ENCODE data around the gene CFAP47.

CFAP47 gene

GRCh38 chrX:36241397-36241796 is 321.9 kb downstream of the CFAP47 start:
- DNase-seq (ENCODE audit: low read depth in 2 of 2), result no peak

DNA sequence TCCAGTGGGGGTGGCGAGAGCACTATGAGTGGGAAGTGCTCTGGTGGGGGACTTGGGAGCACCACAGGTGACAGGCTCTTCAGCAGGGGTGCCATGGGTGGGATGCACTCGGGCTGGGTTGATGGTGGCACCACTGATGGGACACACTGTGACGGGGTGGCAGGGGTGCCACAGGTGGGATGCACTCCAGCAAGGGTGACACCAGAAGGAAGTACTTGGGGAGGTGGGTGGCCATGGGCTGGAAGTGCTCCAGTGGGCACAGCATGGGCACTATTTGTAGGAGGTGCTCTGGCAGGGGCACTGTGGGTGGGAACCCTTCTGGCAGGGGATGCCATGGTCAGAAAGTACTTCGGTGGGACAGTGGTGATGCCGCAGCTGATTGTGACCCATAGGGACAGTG is 346.6 kb downstream of the CFAP47 start:
- no peak for DNase-seq (ENCODE audit: low read depth in 2 of 2)

- no peak for DNase-seq (ENCODE audit: low read depth in 2 of 2)
Observed at GRCh38 chrX:36310136-36310535, 390.6 kb downstream of the CFAP47 start.

DNA sequence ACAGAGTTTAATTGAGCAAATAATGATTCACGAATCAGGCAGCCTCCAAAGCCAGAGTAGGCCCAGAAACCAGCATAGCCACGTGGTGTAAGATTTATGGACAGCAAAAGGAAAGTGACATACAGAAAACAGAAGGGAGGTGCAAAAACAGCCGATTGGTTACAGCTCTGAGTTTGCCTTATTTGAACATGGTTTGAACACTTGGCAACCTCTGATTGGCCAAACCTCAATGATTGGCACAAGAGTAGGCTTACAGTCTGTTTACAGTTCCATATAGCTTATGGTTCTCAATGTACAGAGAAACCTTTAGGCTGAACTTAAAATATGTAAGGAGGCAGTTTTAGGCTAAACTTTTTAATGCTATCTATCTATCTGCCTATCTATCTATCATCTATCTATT is 394.8 kb downstream of the CFAP47 start:
- no peak for DNase-seq (ENCODE audit: low read depth in 2 of 2)

GRCh38 chrX:36334572-36334971 is 415.0 kb downstream of the CFAP47 start:
- no peak for DNase-seq (ENCODE audit: low read depth in 2 of 2)

DNA sequence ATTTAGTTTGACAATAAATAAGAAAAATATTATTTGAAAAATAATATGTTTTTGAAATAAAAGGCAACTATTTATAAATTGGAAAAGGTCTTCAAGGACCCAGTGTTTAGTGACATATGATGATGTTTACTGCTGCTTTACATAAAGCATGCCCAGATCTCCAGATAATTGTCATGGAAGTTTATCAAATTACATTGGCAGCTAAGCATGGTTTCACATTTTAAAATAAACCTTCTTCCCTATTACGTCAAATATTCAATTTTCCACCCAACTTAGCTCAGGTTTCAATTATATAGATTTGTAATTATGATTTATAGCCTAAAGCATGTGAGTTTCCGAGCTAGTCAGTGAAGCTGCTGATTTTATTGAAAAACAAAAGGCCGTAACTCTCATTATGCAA is 417.2 kb downstream of the CFAP47 start:
- no peak for DNase-seq (ENCODE audit: low read depth in 2 of 2)

DNA sequence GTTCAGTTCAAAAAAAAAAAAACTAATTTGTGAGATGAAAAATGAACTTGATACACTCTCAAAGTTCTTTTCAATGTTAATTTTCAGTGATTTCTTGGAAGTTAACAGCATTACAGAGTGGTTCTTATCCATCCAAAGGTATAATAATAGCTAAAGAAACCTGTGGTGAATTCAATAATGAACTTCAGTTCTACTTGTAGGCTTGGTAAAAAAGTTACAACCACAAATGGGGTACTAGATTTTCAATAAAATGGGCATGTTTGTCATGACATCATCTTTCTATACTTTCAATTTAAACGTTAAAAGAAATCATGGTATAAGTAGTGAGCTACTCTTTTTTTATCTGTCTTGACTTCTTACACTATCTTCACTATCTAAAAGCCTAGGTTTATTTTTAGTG is 424.8 kb downstream of the CFAP47 start:
- DNase-seq (ENCODE audit: low read depth in 2 of 2), result no peak

DNA sequence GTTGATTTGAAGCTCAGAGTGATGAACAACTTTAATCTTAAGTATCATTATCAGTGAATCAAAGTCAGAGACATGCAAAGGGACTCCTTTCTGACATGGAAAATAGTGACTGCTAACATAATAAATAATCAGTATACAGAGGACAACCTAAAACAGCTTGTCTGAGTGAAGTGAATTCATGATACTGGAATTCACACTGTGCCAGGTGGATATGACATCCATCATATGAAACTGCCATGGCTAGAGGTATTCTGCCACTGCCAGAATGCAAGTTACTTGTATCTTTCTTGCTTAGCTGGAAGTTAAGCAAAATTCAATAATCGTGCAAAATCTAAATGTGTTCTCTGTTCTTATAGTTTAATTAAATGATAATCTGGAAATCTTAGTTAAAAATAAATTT is 429.0 kb downstream of the CFAP47 start:
- no peak for DNase-seq (ENCODE audit: low read depth in 2 of 2)

- no peak for DNase-seq (ENCODE audit: low read depth in 2 of 2)
Observed at GRCh38 chrX:36357855-36358254, 438.3 kb downstream of the CFAP47 start.

DNA sequence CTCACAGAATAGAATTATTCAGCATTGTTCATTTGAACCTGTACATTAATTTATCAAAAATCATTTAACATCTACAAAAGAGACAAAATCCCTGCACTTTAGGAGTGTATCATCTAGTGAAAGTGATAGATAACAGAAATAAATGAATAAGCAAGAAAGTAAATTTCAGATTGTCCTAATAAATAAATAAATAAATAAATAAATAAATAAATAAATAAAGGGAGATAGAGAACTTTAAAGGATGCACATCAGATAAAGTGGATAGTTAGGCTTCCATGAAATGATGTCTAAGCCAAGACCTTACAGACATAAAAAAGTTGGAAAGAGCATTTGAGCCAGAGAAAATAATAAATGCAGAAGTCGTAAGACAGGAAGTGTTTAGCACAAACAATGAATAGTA is 444.7 kb downstream of the CFAP47 start:
- DNase-seq (ENCODE audit: low read depth in 2 of 2), result no peak

- no peak for DNase-seq (ENCODE audit: low read depth in 2 of 2)
Observed at GRCh38 chrX:36383495-36383894, 464.0 kb downstream of the CFAP47 start.

GRCh38 chrX:36388901-36389300 is 469.4 kb downstream of the CFAP47 start:
- DNase-seq (ENCODE audit: low read depth in 2 of 2), result no peak

- no peak for DNase-seq (ENCODE audit: low read depth in 2 of 2)
Observed at GRCh38 chrX:36401774-36402173, 482.2 kb downstream of the CFAP47 start.

DNA sequence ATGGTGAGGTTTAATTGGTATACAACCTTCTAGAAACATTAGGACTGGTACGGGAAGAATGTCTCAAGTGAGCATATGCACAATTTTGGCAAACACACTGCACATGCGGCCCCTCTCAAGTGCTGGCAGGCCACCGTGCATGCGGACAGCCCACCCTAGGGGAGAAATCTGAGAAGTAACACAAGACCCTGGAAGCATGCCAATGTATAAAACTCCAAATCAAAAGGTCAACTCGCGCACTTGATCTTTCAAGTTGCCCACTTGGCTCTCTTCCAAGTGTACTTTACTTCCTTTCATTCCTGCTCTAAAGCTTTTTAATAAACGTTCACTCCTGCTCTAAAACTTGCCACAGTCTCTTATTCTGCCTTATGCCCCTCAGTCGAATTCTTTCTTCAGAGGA is 488.3 kb downstream of the CFAP47 start:
- DNase-seq (ENCODE audit: low read depth in 2 of 2), result no peak

- no peak for DNase-seq (ENCODE audit: low read depth in 2 of 2)
Observed at GRCh38 chrX:36414056-36414455, 494.5 kb downstream of the CFAP47 start.

DNA sequence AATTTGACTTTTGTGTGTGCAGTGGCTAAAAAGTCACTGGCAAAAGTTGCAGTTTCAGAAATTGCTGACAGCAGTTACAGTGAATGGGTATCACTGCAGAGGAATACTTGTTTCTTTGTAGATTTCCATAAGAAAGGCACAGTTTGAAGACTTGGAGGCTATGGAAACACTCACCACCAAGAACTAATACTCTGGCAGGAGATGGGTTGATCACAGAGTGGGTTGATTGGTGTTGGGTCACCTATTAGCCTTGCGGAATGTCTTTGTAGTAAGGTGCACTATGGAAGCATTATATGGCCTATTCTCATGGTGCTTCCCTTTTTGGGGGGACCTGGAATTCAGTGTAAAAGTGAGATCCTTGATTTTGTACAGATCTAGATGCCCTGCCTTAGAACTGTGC is 502.8 kb downstream of the CFAP47 start:
- DNase-seq (ENCODE audit: low read depth in 2 of 2), result no peak

DNA sequence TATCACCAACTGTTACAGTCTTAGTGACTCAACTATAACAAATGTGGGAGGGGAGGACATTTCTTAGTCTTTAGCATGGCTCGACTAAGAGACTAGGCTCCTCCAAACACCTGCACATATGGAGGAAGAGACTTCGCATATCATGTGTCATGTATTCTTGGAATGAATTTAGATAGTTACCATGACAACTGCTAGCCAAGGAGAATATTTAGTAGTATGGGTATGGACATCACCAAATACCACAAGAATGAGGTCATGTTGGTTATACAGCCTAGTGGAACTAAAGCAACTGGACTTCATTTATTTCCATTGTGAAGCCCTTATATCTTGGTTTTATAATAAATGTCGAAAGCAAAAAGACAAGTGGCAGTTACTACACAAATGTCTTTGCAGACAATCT is 512.3 kb downstream of the CFAP47 start:
- DNase-seq (ENCODE audit: low read depth in 2 of 2), result no peak

- DNase-seq (ENCODE audit: low read depth in 2 of 2), result no peak
Observed at GRCh38 chrX:36434522-36434921, 515.0 kb downstream of the CFAP47 start.

All from stimulated activated CD4-positive, alpha-beta T cell treated with anti-CD3 and anti-CD28 coated beads, Interleukin-12 subunit alpha, Interleukin-12 subunit beta, amount 100 ng/mL, for 24 hours (primary cell).